Body of pancreas (tissue), 4 donors: ENCODE data around the gene LRP8. TPM values are rescaled to one million over a fixed set of nuclear protein-coding genes. Genes with fewer than 3 reads are reported as not detected.
A peak's percentile ranks its signal among the peaks of the same experiment; 100 is the strongest.

Experiments used
- ATAC-seq: fragments of 150-250 bp; one replicate; pipeline ENCODE4 v1.9.1; 2016
- DNase-seq, 4 donors: peaks; one replicate each; pipeline ENCODE4 v3.0.0-alpha.2; 2019
- H3K27ac ChIP-seq, 4 donors: fragments of 200-600 bp; sonication (generic); 1 replicate in 3 of 4; 2 replicates in 1 of 4; pipeline versions ENCODE4 v1.5.1 to v1.6.1; 2016 to 2019; ENCODE audit warnings: mild to moderate bottlenecking in 1 of 4, mixed read lengths in 1 of 4, moderate library complexity in 1 of 4
- H3K27me3 ChIP-seq, 2 donors: fragments of 200-600 bp; sonication (generic); one replicate each; pipeline ENCODE4 v1.6.0; 2016; ENCODE audit warnings: mild to moderate bottlenecking in 1 of 2
- H3K36me3 ChIP-seq, 2 donors: fragments of 200-600 bp; sonication (generic); replicated peaks in 1 of 2; 2 replicates each; pipeline ENCODE4 v1.5.1; 2016; ENCODE audit warnings: low read depth in 2 of 2; ENCODE audit not compliant: insufficient read depth in 1 of 2
- H3K4me1 ChIP-seq: fragments of 200-600 bp; sonication (generic); one replicate; pipeline ENCODE4 v1.6.0; 2016
- H3K4me3 ChIP-seq, 2 donors: fragments of 200-600 bp; sonication (generic); 1 replicate in 1 of 2; 2 replicates in 1 of 2; pipeline ENCODE4 v1.5.1; 2016 to 2019
- H3K9me3 ChIP-seq, 3 donors: fragments of 200-600 bp; sonication (generic); 1 replicate in 2 of 3; 2 replicates in 1 of 3; pipeline ENCODE4 v1.5.1; 2016
- POLR2A ChIP-seq, 3 donors: fragments of 450-650 bp; IDR thresholded peaks; one replicate each; pipeline ENCODE4 v1.6.1; 2016; ENCODE audit warnings: antibody characterized with exemption in 3 of 3, mild to moderate bottlenecking in 2 of 3
- WGBS, 2 donors: methylation state at CpG; one replicate each; pipeline ENCODE4 v1.1.5; 2017; 5-methylcytosine and 5-hydroxymethylcytosine counted together
- intact Hi-C: fragments of 100-400 bp; cut with DNase I; formaldehyde crosslinking; loops from one replicate; pipeline ENCODE4 v1.15.1; 2023
- total RNA-seq, 2 donors: library from RNA; depleted of rRNA; stranded (reverse); fragments of >200 nt; gene quantifications; one replicate each; pipeline ENCODE4 v1.1.0, GENCODE V29; 2016
- TF ChIP-seq, protein P1 (sequence below), 7 experiments: fragments of 450-650 bp in 4 of 7; fragments of 200-600 bp in 3 of 7; sonication (generic) in 3 of 7; IDR thresholded peaks; one replicate each; pipeline ENCODE4 v1.5.1; 2016 to 2019; ENCODE audit warnings: antibody characterized with exemption in 7 of 7

The LRP8 gene
- total RNA-seq, 2 donors from 2014 or later = 1.3 to 4.2 TPM

- Histone ChIP-seq H3K27ac (no peak overlapping the region), H3K27me3 (no peaks in the 10 kb centered on the region), H3K4me1 (peaks cover 26% of the 10 kb centered on the region), H3K36me3 (no peaks in the 10 kb centered on the region), H3K9me3 (no peaks in the 10 kb centered on the region), H3K4me3 (no peak overlapping the region)
- ATAC-seq (no peak), DNase-seq (peak in 1 of 4 donors; percentile 12)
- intact Hi-C loops = no loop called here
- WGBS, 2 donors = 82 to 85% methylated on average over 19 to 26 of the region's 35 CpGs
- TF ChIP-seq, protein P1, sequence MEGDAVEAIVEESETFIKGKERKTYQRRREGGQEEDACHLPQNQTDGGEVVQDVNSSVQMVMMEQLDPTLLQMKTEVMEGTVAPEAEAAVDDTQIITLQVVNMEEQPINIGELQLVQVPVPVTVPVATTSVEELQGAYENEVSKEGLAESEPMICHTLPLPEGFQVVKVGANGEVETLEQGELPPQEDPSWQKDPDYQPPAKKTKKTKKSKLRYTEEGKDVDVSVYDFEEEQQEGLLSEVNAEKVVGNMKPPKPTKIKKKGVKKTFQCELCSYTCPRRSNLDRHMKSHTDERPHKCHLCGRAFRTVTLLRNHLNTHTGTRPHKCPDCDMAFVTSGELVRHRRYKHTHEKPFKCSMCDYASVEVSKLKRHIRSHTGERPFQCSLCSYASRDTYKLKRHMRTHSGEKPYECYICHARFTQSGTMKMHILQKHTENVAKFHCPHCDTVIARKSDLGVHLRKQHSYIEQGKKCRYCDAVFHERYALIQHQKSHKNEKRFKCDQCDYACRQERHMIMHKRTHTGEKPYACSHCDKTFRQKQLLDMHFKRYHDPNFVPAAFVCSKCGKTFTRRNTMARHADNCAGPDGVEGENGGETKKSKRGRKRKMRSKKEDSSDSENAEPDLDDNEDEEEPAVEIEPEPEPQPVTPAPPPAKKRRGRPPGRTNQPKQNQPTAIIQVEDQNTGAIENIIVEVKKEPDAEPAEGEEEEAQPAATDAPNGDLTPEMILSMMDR (IDR thresholded peaks at IDR 0.05) = no peak
- no peak for TF ChIP-seq POLR2A (IDR thresholded peaks at IDR 0.05)
These were observed 950 bp upstream of the LRP8 start for GRCh38 chr1:53328541-53329499.

DNA sequence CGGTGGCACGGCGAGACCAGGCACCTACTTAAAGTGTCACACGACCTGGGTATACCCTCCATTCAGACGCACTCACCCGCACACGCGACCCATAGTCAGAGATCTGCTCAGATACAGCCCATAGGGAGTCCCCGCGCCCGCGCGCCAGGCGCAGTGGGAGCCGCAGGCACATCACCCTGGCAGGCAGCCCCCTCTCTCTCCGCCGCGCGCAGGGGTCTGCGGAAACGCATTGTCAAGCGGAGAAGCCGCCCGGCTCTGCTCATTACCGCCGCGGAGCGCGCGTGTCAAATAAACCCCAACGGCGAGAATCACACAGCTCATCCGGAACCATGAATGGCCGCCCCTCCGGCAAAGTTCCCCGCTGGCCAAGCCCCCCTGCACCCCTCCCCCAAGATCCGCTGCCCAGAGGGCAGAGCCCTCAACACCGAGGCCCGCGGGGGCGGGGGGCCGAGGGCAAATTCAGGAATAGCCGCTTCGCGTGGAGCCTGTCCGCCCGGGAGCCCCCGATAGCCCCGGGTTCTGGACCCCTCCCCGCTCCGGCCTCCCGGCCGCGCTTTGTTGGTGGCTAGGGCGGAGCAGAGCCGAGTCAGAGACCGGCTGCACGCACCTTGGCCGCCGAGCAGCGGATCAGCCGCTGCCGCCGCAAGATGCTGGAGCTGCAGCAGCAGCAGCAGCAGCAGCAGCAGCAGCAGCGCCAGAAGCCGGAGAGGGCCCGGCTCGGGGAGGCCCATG, 522 bp downstream of the LRP8 start:
- DNase-seq = peak in 3 of 4 donors; percentile 17 to 23 (median 18)
- intact Hi-C loops = no loop called here

GRCh38 chr1:53326598-53327181, 1.2 kb downstream of the LRP8 start:
- H3K4me1 ChIP-seq = peaks cover 26% of the 10 kb centered on the region
- no peaks in the 10 kb centered on the region for H3K36me3 ChIP-seq
- intact Hi-C loops = no loop called here
- ATAC-seq (peak; percentile 29), DNase-seq (peak in 2 of 4 donors; percentile 12 to 35)
- H3K4me3 ChIP-seq = peak overlapping the region; percentile 47 to 74
- H3K27ac ChIP-seq = peak overlapping the region in 1 of 4 donors; percentile 81
- TF ChIP-seq, protein P1 (IDR thresholded peaks at IDR 0.05) = no peak
- no peak for TF ChIP-seq POLR2A (IDR thresholded peaks at IDR 0.05)
- H3K9me3 ChIP-seq = no peaks in the 10 kb centered on the region
- H3K27me3 ChIP-seq = no peaks in the 10 kb centered on the region
- 0% methylated on average over 22 to 47 of the region's 53 CpGs for WGBS, 2 donors

More for the DNA sequence above, 522 bp downstream of the LRP8 start:
- H3K27ac ChIP-seq = peak overlapping the region in 1 of 4 donors; percentile 52
- 0 to 2% methylated on average over 6 to 66 of the region's 68 CpGs for whole genome bisulfite sequencing, 2 donors
- no peaks in the 10 kb centered on the region for H3K36me3 ChIP-seq
- no peak for TF ChIP-seq POLR2A (IDR thresholded peaks at IDR 0.05)
- TF ChIP-seq, protein P1 (IDR thresholded peaks at IDR 0.05) = no peak
- H3K27me3 ChIP-seq = no peaks in the 10 kb centered on the region
- no peaks in the 10 kb centered on the region for H3K9me3 ChIP-seq
- ATAC-seq = peak; percentile 4
- peak overlapping the region; percentile 47 to 74 for H3K4me3 ChIP-seq
- H3K4me1 ChIP-seq = peaks cover 26% of the 10 kb centered on the region

DNA sequence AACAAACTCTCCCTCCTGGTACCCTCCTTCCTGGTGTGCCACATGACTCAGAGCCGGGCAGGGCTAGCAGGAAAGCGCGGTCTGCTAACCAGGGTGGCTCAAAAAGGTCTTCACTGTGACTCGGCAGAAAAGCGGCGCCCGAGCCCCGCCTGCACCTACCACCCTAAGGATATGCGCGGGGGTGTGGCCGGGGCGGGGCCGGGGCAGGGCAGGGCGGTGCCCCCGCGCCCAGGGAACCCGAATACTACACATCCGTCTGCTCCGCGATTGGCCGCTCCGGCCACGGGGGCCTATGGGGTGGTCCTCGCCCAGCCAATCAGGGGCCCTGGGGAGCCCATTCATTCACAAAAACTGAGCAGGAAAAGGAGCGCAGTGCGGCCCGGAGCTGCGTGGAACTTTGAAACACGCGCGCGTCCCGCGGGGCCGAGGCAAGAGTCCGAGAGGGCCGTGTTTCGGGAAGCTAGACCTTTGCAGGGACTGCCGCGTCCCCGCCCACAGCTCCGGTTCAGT, 1.7 kb downstream of the LRP8 start:
- intact Hi-C loops = no loop called here
- no peaks in the 10 kb centered on the region for H3K36me3 ChIP-seq
- 0% methylated on average over 42 of the region's 42 CpGs; no CpG with 5 or more reads in 1 of the 2 donors for WGBS, 2 donors
- H3K27ac ChIP-seq = peak overlapping the region in 2 of 4 donors; percentile 9 to 81
- no peaks in the 10 kb centered on the region for H3K9me3 ChIP-seq
- ATAC-seq (peak; percentile 82), DNase-seq (peak; percentile 79 to 94 (median 88))
- H3K4me1 ChIP-seq = peaks cover 26% of the 10 kb centered on the region
- no peaks in the 10 kb centered on the region for H3K27me3 ChIP-seq
- no peak for TF ChIP-seq POLR2A (IDR thresholded peaks at IDR 0.05)
- H3K4me3 ChIP-seq = peak overlapping the region; percentile 4 to 74
